ENCODE measurements around the gene SCN9A. TPM values are rescaled to one million over a fixed set of nuclear protein-coding genes. Genes with fewer than 3 reads are reported as not detected.

Gene SCN9A
- total RNA-seq, 1 experiment from 2014 or later = 1.3 TPM

- Mint-ChIP-seq H3K4me1 (peaks cover 5 to 10% of the 10 kb centered on the region in 2 experiments), H3K27me3 (ENCODE audit: low read depth) (no peaks in the 10 kb centered on the region), H3K36me3 (ENCODE audit: insufficient read depth in 1 of 3, low read depth in 3 of 3) (no peaks in the 10 kb centered on the region), H3K27ac (no peak overlapping the region; a peak in 1 of 7 replicates), H3K9me3 (no peaks in the 10 kb centered on the region), H3K4me3 (no peak overlapping the region)
- no peak overlapping the region for H3K4me2 ChIP-seq (ENCODE audit: insufficient read depth, insufficient read length, low read length)
- DNase-seq = no peak
- H3K14ac ChIP-seq (ENCODE audit: insufficient read depth, low read length) = no peak overlapping the region
- H4K5ac ChIP-seq (ENCODE audit: insufficient read length, low read depth, low read length) = no peak overlapping the region
- H2BK5ac ChIP-seq (ENCODE audit: insufficient read length, low read length) = no peak overlapping the region
- H3K27me3 ChIP-seq (ENCODE audit: insufficient read depth, low read length) = no peaks in the 10 kb centered on the region
- H2BK120ac ChIP-seq (ENCODE audit: low read depth, low read length, poor library complexity, severe bottlenecking) = no peak overlapping the region
- H2BK20ac ChIP-seq (ENCODE audit: low read depth, low read length, poor library complexity, severe bottlenecking) = no peak overlapping the region
- H4K8ac ChIP-seq (replicated peaks; ENCODE audit: insufficient read length, low read depth, low read length) = no peak overlapping the region
- no peak overlapping the region for H3K9ac ChIP-seq (ENCODE audit: extremely low read depth, insufficient read length, low read length)
- no peaks in the 10 kb centered on the region for H3K79me2 ChIP-seq (ENCODE audit: insufficient read depth, low read length)
- no peak overlapping the region for H2BK15ac ChIP-seq (ENCODE audit: low read depth, low read length)
- H2AK5ac ChIP-seq (ENCODE audit: insufficient read length, low read length) = no peak overlapping the region
- H3T11ph ChIP-seq (ENCODE audit: low read length) = no peak overlapping the region
- TF ChIP-seq, protein P1, sequence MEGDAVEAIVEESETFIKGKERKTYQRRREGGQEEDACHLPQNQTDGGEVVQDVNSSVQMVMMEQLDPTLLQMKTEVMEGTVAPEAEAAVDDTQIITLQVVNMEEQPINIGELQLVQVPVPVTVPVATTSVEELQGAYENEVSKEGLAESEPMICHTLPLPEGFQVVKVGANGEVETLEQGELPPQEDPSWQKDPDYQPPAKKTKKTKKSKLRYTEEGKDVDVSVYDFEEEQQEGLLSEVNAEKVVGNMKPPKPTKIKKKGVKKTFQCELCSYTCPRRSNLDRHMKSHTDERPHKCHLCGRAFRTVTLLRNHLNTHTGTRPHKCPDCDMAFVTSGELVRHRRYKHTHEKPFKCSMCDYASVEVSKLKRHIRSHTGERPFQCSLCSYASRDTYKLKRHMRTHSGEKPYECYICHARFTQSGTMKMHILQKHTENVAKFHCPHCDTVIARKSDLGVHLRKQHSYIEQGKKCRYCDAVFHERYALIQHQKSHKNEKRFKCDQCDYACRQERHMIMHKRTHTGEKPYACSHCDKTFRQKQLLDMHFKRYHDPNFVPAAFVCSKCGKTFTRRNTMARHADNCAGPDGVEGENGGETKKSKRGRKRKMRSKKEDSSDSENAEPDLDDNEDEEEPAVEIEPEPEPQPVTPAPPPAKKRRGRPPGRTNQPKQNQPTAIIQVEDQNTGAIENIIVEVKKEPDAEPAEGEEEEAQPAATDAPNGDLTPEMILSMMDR (conservative IDR thresholded peaks at IDR 0.05) = no peak
- H3K4ac ChIP-seq (ENCODE audit: low read depth, low read length) = no peak overlapping the region
- no peak overlapping the region for H2BK12ac ChIP-seq (ENCODE audit: insufficient read length, low read depth, low read length)
- H3K56ac ChIP-seq (ENCODE audit: insufficient read length, low read depth, low read length) = no peak overlapping the region
- H3K23ac ChIP-seq (ENCODE audit: insufficient read length, low read depth, low read length) = no peak overlapping the region
- no peaks in the 10 kb centered on the region for H3K23me2 ChIP-seq (ENCODE audit: insufficient read length, low read depth, low read length, poor library complexity, severe bottlenecking)
- WGBS (ENCODE audit: extremely low coverage, insufficient read length, low lambda C conversion rate) = no CpG with 5 or more reads among the region's 2 CpGs
- no peaks in the 10 kb centered on the region for H3K4me1 ChIP-seq (ENCODE audit: insufficient read depth, low read length)
- no peak overlapping the region for H3K27ac ChIP-seq (ENCODE audit: insufficient read length, low read depth, low read length)
- no peak overlapping the region for H3K18ac ChIP-seq (ENCODE audit: insufficient read length, low read depth, low read length)
- H4K91ac ChIP-seq (ENCODE audit: insufficient read length, low read depth, low read length) = no peak overlapping the region
- H4K20me1 ChIP-seq (ENCODE audit: control insufficient read depth, insufficient read depth, insufficient read length) = no peaks in the 10 kb centered on the region
- H2AFZ ChIP-seq (ENCODE audit: low read length) = no peak overlapping the region
- no peaks in the 10 kb centered on the region for H3K9me3 ChIP-seq (ENCODE audit: control insufficient read depth, low read depth, low read length)
- no peaks in the 10 kb centered on the region for H3K79me1 ChIP-seq (ENCODE audit: insufficient read depth, low read depth, low read length, poor library complexity, severe bottlenecking)
Observed at GRCh38 chr2:166167449-166167848, 208.3 kb downstream of the SCN9A start.

Measured in H9 (cell line).